GM12874 (cell line): Measurements from ENCODE around the gene SMC1B.
A peak's percentile ranks its signal among the peaks of the same experiment; 100 is the strongest.

Experiments used
- CTCF ChIP-seq: IDR thresholded peaks from 2 replicates; pipeline ENCODE4 v1.5.1; 2011; ENCODE audit warnings: low read depth, mild to moderate bottlenecking, control low read depth, low read length, moderate library complexity; ENCODE audit not compliant: insufficient read depth

Gene SMC1B

GRCh38 chr22:45359627-45360026 is 53.8 kb downstream of the SMC1B start:
- TF ChIP-seq CTCF: no peak

- no peak for TF ChIP-seq CTCF
These were observed 55.3 kb downstream of the SMC1B start for GRCh38 chr22:45358127-45358526.

GRCh38 chr22:45357490-45357889 is 55.9 kb downstream of the SMC1B start:
- TF ChIP-seq CTCF: no peak

- TF ChIP-seq CTCF: no peak
These were observed 59.6 kb downstream of the SMC1B start for GRCh38 chr22:45353786-45354185.

GRCh38 chr22:45351956-45352355 is 61.4 kb downstream of the SMC1B start:
- TF ChIP-seq CTCF: no peak

GRCh38 chr22:45349916-45350315 is 63.5 kb downstream of the SMC1B start:
- TF ChIP-seq CTCF: no peak

- 0 out of 2 replicates have a peak, but pooled peaks have one; percentile 18 for TF ChIP-seq CTCF
These were observed 69.1 kb downstream of the SMC1B start for GRCh38 chr22:45344334-45344733.

GRCh38 chr22:45343143-45343542 is 70.3 kb downstream of the SMC1B start:
- no peak for TF ChIP-seq CTCF
